ENCODE results near the gene DGKA. TPM values are rescaled to one million over a fixed set of nuclear protein-coding genes. Genes with fewer than 3 reads are reported as not detected.

The DGKA gene
- total and polyA plus RNA-seq, 2 of the 13 experiments (the other 11 are each of a cell fraction or from before 2014, with no cell fraction given) = 2.4 to 5.4 TPM

- peak; percentile 49 for TF ChIP-seq ZBTB40 (IDR thresholded peaks at IDR 0.05)
- peak; percentile 27; the same call in 1 of the 2 replicates for TF ChIP-seq ZBTB40 (CRISPR knock-in tag; IDR thresholded peaks at IDR 0.05)
- no peak for TF ChIP-seq ZNF34 (CRISPR knock-in tag; IDR thresholded peaks at IDR 0.05; ENCODE audit: borderline replicate concordance)
- TF ChIP-seq ATF7-NPFF (CRISPR knock-in tag; IDR thresholded peaks at IDR 0.05; ENCODE audit: low read depth) = no peak
- TF ChIP-seq HMG20A (CRISPR knock-in tag; IDR thresholded peaks at IDR 0.05; ENCODE audit: borderline replicate concordance) = no peak
- no peak for TF ChIP-seq ZSCAN5A (CRISPR knock-in tag; IDR thresholded peaks at IDR 0.05; ENCODE audit: borderline replicate concordance)
- TF ChIP-seq HMGA1 (CRISPR knock-in tag; conservative IDR thresholded peaks at IDR 0.05) = no peak
- no peak for TF ChIP-seq RBM39 (IDR thresholded peaks at IDR 0.05; ENCODE audit: low read depth, low read length, poor library complexity, severe bottlenecking)
- no peak for TF ChIP-seq RBAK (CRISPR knock-in tag; IDR thresholded peaks at IDR 0.05)
- TF ChIP-seq ARID2 (CRISPR knock-in tag; IDR thresholded peaks at IDR 0.05; ENCODE audit: borderline replicate concordance) = no peak
- 0 out of 2 replicates have a peak, but pooled peaks have one; percentile 50 for TF ChIP-seq CERS6 (CRISPR knock-in tag; IDR thresholded peaks at IDR 0.05)
- TF ChIP-seq E2F1 (CRISPR knock-in tag; IDR thresholded peaks at IDR 0.05) = 0 out of 2 replicates have a peak, but pooled peaks have one; percentile 57
- no peak for TF ChIP-seq TRIM22 (IDR thresholded peaks at IDR 0.05)
Observed at GRCh38 chr12:55926738-55927587, 4.0 kb upstream of the DGKA start (continued).
